Activated T-cell treated with anti-CD3 and anti-CD28 coated beads, Interleukin-2, amount 50 U/mL, for 1 hour (primary cell): ENCODE data around the gene ENAH.

Experiments used
- DNase-seq: peaks from one replicate; pipeline ENCODE4 v3.0.0-alpha.2; 2020

ENAH gene

DNA sequence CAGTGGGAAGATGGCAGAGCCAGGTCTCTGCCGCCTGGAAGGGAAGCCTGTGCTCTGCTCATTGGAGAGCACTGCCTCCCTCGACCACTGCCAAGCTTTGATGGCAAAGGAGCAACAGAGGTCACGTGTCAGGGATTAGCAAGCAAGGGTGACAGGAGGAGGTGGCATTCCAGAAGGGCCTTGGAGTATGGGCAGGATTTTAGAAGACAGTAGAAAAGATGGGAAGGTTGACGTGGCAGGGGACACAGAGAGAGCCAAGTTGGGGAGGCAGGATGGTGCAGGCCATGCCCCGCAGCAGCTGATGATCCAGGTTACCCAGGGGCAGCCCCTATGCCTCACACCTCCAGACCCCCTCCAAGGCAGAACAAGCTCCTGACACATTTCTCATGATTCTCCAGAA is 203.1 kb downstream of the ENAH start:
- no peak for DNase-seq

GRCh38 chr1:225449261-225449660 is 203.7 kb downstream of the ENAH start:
- DNase-seq = no peak

- DNase-seq = no peak
Observed at GRCh38 chr1:225448146-225448805, 204.6 kb downstream of the ENAH start.

GRCh38 chr1:225447650-225448089 is 205.3 kb downstream of the ENAH start:
- DNase-seq = no peak

- no peak for DNase-seq
Observed at GRCh38 chr1:225446981-225447615, 205.8 kb downstream of the ENAH start.

DNA sequence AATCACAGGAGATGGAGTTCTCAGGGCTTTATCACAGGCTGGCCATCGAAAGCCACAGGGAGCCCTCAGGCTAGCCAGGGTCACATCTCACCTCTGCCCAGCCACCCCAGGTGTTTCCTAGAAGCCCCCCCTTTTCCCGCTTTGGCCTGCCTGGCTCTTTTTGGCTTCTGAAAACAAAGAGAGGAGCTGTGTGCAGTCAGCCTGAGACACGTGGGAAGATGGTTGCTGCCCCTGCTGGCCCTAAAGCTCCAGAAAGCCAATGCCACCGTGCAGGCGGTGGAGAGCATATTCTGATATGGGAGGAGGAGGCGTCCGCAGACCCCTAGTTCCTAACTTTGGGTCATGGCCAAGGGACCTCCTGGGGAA is 206.3 kb downstream of the ENAH start:
- no peak for DNase-seq

- DNase-seq = no peak
Observed at GRCh38 chr1:225445639-225446594, 207.0 kb downstream of the ENAH start.

DNA sequence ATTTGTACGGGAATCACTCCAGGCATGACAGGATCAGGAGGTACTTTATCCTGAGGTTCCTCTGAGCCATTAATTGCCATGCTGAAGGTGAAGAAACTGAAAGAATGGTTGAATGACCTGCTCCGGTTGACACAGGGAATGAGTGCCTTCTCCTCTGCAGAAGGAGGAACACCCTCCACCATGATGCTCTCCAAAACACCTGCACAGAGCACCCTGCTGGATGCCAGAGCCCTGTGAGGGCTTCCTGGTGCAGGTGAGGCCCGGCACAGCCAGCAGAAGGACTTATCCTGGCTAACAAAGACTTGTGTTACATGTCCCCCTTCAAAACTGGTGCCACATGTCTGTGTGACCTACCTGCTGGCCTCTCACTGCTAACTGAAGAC is 210.8 kb downstream of the ENAH start:
- DNase-seq = no peak

GRCh38 chr1:225441314-225442122 is 211.4 kb downstream of the ENAH start:
- no peak for DNase-seq

DNA sequence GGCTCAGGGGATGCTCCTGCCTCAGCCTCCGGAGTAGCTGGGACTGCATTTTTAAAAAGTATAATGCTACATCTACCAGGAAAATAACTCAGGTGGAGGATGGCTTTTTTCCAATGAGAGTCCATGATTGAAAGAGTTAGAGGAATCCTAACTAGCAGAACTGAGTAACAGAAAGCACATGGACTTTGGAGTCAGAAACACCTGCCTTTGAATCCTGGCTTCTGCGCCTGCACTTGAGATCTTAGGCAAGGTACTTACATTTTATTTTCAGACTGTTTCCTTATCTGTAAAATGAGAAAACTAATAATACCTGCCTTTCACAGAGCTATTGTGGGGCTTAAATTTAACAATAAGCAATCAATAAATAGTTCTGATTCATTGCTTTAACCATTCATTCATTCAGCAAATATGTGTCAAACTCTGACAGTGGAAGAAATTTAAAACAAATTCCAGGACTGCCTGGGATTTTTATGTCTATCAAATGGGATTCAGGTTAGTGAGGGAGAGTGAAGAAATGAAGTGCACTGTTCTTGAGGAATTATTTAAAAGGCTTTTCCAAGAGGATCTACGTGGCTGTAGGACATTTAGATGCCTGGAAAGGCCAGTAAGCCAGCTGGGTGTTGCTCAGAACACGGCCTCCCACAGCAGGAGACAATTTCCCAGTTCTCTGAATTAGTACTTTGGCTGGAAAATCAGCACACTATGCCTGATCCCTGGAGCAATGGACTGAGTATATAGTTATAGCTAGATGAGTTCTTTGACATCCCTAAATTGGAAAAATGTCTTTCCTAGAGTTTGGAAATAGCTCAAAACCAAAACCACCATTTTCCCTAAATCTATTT is 212.3 kb downstream of the ENAH start:
- DNase-seq = no peak

DNA sequence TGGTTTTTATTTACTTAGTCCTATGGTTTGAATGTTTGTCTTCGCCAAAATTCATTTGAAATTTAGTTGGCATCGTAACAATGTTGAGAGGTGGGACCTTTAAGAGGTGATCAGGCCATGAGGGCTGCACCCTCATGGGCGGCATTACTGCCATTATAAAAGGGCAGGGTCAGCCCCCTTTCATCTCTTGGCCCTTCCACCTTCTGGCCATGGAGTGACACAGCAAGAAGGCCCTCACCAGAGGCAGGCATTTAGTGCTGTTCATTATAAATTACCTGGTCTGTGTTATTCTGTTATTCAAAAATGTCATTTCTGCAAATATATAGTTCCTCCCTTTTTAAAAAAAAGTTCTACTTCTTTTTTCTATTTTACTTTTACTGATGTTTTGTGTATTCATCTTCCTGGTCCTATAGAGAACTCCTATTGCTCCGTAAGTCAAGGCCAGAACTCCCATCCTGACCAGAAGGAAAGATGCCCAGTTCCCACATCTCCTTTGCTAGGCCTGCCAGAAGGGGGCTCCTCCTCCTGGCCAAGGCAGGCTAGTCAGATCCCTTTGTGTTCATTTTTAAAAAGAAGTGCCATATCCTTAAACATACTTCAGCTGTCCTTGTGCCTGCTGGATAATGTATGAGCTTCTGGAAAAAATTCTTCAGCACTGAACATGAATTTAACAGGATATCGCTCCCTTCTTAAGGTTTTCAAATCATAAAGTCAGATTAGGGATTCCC is 215.0 kb downstream of the ENAH start:
- no peak for DNase-seq
